Activated T-cell treated with anti-CD3 and anti-CD28 coated beads for 48 hours (primary cell): Measurements from ENCODE around the gene ZNF584.
A peak's percentile ranks its signal among the peaks of the same experiment; 100 is the strongest.
"Not testable (repeated sequence)": the region's sequence is repeated elsewhere in the genome, so short reads cannot be mapped to it uniquely, and the experiment has no call there.

Experiments
- DNase-seq: peaks from one replicate; pipeline ENCODE4 v3.0.0-alpha.2; 2020; ENCODE audit warnings: low read depth

ZNF584 gene

DNA sequence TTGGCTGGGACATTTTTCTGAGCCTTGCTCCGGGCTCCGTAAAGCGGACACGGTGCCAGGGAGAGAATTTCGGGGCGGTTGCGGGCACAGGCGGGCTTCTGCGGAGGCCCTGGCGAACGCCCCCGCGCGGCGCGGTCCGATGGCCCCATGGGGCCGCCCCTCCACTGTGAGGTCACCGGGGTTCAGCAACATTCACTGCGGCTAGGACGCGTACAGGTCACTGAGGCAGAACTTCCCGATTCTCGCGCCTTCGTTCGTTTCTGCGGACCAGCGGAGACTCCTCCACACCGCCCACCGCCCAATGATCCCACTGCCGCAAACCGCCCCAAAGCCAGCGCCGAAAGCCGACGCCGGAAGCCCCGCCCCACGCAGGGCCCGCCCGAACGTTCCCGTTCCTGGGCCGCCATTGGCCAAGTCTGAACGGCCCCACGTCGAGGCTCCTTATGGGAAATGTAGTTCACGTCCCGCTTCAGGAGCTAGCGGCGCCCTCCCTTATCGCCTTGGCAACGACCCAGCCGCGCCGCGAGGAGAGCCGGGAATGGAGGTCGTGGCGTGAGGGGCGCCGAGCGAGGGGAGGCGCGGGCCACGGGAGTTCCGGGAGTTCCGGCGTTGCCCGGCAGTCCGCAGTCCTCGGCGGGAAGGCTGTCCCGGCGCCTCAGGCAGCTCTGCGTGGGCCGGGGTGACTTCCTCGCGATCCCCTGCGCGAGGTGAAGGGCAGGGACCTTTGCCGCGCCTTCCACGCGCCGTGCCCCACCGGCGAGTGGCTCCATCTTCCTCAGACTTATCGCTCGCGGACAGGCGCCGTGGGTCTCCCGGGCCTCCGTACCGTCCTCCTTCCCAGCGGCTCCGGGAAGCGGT is at the start of gene ZNF584:
Gene ZNF584, plus strand, starts transcription at position 498 of the 858 bp plus-strand sequence. CDS start 499 bp downstream, outside the sequence.
- DNase-seq: peak; percentile 95

DNA sequence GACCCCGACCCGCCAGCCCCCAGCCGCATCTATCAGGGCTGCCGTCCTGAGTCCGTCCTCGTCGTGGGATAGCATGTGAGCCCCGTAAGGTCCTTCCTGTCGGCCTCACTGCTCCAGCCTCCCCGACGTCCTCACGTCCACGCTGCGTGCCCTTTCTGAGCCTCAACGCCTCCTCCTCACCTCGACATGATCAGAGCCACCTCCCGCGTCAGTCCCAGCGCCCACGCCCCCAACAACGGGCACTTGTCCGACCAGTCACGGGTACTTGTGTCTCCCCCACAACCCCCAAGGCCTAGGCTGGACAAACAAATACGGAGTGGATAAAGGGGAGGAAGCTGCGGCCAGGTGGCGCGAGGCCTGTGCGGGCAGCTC is 46.6 kb upstream of the ZNF584 start:
- DNase-seq: peak; percentile 55

DNA sequence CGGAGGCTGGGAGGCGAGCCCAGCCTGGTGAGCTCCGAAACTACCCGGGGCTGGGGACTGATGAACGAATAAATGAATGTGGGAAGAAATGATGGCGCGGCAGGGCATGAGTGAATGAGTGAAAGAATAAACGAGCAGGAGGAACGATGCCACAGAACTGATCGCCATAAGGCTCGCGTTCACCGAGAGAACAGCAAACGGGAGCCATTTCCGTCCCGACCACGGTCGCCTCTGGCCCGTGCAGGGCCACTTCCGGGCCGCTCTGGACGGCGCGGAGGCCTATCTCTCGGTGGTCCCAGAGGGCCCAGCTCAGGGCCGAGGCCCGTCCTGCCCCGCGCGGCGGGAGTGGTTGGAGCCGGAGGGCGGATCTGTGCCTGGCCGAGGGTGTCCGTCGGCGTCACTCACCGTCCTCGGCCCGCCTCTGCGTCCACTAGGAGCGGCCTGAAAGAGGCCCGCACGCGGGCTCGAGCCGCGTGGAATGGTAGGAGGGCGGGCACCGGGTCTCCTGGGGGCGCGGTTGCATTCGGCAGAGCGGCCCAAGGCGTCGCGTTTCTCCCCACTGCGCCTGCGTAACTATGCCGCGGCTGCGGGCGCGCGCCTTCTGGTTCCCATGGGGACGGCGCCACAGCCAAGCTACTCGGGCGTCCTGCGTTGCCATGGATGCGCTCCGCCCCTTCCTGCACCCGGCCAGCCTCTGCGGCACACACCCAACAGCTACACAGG is 46.0 kb upstream of the ZNF584 start, which contains the start of gene ZNF497:
Gene ZNF497, minus strand, starts transcription at position 480 of the 723 bp plus-strand sequence. CDS start 5,116 bp downstream, outside the sequence.
- peak; percentile 98 for DNase-seq

DNA sequence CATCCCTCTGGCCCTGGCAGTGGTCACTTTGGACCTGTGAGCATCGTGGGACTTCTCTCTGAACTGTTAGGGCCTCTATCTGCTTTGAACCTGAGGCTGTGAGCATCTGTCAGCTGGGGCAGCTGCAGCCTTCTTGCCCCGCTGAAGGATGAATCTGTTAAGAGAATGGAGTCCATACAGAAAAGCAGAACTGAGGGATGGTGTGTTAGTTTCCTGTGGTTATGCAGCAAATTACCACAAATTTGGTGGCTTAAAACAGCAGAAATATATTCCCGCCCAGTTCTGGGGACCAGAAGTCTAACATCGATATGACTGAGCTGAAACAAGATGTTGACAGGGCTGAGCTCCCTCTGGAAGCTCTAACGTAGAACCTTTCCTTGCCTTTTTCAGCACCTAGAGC is 44.3 kb upstream of the ZNF584 start:
- DNase-seq: no peak

DNA sequence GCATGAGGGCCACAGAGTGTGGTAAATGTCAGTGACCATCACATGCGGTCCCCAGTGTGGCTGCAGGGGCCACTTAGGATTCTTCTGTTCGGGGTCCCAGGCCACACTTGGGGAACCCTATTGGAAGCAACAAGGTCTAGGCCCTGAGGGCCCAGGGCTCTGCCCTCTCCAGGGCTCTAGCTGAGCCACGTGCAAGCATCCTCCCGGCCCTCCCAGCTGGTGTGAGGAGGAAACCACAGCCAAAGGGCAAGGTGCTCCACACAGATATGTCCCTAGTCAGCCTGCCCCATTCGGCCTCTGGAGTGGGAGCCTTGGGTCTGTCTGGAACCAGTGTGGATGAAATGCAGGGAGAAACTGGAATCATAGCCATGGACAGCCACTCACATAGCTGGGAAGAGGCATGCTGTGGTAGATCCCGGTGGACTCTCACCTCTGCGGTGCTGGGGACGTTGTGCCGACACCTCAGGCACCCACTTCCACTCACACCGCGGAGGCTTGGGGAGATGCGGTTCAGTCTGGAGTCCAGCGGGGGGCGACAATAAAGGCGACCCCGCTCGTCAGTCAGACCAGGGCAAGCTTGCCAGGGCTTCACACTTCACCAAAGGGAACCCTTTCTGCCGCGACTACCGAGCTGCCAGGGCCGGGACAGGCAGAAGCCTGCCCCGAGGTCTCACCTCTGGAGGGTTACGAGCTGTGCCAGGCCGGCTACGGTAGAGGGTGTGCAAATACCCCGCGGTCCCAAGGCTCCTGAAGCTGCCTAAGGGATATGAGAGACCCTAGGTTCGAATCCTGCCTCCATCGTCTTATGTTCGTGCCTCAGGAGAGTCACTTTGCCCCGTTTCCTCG is 41.6 kb upstream of the ZNF584 start:
- no peak for DNase-seq

DNA sequence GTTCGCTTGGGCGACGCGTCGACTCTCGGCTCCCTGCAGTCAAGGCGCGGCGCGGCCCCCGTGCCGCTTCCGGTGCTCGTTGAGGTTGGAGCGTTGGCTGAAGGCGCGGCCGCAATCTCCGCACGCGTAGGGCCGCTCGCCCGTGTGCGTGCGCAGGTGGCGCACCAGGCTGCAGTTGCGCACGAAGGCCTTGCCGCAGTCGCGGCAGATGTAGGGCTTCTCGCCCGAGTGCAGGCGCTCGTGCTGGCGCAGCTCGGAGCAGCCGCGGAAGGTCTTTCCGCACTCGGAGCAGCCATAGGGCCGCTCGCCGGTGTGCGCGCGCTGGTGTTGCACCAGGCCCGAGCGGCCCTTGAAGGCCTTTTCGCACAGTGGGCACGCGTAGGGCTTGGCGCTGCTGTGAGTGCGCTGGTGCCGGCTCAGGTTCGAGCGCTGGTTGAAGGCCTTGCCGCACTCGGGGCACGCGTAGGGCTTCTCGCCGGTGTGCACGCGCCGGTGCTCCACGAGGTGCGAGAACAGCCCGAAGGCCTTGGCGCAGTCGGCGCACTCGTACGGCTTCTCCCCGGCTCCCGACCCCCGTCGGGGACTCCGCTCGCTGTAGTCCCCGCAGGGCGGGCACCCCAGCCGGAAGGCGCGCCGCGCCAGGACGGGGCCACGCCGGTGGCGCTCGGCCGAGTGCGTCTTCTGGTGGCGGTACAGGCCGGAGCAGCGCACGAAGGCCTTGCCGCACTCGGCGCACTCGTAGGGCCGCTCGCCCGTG is 40.6 kb upstream of the ZNF584 start:
- no peak for DNase-seq

DNA sequence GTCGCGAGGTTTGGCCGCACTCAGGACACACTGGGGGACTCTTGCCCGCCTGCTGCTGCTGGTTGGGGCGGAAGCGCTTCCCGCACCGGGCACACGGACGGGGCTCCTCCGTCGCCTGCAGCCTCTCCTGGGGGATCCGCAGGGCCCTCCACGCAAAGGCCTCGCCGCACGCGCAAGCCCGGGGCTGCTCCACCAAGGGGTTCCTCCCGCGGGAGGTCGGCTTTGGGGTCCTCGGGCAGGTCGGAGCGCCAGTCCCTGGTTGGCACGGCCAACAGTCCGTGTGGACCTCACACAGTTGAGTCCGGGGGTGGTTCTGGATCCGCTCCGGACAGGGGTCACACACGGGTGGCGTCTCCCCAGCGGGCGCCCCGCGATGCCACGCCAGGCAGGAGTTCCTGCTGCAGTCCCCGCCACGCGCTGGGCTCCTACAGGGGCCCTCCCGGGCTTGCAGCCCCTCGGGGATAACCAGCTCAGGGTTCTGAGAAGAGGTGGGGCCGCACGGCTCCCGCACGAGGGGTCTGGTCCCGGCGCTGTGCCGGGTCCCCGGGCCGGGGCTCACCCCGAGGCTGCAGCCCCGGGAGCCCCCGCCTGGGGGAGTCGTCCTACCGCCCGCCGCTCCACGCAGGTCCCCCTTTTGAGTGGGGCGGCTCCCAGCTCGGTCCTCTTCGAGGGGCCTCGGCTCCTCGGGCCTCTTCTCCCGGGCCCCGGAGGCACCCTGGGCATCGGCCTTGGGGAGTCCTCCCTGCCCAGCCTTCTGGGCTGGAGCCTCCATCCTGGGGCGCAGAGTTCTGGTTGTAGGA is 39.7 kb upstream of the ZNF584 start:
- no peak for DNase-seq

DNA sequence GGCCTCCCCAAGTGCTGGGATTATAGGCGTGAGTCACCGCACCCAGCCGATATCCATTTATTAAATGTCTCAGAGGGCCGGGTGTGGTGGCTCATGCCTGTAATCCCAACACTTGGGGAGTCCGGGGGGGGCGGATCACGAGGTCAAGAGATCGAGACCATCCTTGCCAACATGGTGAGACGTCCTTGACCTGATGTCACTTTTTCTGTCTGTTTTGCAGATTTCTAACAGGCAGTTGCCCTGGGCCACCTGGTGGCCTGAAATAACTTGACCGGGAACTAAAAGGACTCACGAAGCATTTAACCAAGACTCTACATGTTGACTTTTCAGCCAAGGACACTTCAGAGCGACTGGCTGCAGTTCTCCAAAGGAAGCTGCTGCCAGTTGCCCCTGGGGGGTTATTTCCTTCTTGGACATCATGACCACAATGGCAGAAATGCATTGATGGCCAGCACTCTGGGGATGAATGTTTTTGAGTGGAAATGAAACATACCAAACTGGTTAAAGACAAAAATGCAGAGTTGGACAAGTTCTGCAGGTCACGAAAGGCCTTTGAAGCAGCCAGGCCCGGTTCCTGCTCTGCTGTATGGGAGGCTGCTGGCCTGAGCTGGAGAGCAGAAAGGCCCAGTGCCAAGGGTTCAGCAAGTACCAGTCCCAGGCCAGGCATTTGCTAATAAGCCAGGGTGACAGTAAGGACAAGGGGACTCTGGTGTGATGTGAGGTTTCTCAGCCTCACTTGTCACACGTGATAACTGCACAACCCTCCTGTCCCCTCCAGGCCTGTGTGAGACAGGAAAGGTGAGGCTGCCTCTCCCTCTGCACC is 35.9 kb upstream of the ZNF584 start:
- DNase-seq: no peak

DNA sequence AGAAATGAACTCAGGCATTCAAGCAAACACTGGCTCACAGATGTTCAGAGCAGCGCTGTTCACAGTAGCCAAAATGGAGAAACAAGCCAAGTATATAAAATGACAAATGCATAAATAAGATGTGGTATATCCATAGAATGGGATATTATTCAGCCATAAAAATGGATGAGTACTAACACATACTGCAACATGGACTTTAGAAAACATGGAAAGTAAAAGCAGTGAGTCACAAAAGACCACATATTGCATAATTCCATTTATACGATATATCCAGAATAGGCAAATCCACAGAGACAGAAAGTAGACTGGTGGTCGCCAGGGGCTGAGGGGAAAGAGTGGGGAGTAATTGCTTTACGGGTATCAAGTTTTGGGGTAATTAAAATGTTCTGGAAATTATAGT is 34.2 kb upstream of the ZNF584 start:
- no peak for DNase-seq

DNA sequence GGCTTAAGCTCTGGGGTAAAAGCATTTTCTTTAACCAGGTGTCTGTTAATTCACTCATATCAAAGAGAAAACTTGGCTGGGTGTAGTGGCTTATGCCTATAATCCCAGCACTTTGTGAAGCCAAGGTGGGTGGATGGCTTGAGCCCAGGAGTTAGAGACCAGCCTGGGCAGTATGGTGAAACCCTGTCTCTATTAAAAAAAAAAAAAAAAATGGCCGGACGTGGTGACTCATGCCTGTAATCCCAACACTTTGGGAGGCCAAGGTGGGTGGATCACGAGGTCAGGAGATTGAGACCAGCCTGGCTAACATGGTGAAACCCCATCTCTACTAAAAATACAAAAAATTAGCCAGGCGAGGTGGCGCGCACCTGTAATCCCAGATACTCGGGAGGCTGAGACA is 31.7 kb upstream of the ZNF584 start:
- not testable (repeated sequence) for DNase-seq

DNA sequence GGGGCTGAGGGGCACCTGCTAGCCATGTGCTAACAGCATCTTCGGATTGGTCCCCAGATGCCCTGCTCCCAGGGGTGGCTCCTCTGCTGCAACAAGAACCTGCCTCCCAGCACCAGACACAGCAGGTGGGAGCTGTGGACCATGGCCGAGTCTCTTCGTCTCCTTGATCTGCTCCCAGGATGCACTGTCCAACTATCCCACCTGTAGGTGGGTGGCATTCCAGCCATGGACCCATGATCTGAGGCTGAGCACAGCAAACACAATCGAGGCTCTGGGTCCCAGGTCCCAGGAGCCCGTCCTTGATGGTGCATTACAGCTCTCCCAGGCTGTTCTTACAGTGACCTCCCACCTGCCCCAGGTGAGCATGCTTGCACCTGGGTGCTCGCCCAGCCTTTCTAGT is 29.2 kb upstream of the ZNF584 start:
- DNase-seq: no peak

DNA sequence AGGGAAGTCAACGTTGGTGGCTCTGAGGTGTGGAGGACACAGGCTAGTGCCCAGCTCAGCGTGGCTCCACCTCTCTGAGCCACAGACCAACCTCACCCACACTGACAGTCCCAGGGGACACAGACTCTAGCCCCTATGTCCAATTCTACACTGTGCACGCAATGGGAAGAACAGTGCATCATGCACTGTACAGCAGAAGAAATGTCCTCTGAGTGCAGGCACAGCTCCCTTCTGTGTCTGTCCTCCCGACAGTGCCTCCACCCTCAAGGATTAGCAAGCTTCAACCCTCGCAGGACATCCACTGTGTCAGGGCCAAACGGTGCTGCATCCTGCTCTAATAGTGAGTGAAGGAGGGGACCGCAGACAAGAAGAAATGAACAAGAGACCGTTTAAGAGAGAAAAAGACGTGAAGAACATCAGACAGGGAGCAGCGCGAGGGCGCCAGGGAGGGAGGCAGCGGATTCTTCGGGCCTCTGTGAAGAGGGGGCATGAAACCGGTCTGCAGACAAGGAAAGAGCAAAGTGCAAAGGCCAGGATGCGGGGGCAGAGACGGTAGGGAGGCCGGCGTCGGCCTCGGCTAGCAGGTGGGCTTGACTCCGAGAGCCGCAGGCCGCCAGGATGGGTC is 28.3 kb upstream of the ZNF584 start:
- DNase-seq: no peak

DNA sequence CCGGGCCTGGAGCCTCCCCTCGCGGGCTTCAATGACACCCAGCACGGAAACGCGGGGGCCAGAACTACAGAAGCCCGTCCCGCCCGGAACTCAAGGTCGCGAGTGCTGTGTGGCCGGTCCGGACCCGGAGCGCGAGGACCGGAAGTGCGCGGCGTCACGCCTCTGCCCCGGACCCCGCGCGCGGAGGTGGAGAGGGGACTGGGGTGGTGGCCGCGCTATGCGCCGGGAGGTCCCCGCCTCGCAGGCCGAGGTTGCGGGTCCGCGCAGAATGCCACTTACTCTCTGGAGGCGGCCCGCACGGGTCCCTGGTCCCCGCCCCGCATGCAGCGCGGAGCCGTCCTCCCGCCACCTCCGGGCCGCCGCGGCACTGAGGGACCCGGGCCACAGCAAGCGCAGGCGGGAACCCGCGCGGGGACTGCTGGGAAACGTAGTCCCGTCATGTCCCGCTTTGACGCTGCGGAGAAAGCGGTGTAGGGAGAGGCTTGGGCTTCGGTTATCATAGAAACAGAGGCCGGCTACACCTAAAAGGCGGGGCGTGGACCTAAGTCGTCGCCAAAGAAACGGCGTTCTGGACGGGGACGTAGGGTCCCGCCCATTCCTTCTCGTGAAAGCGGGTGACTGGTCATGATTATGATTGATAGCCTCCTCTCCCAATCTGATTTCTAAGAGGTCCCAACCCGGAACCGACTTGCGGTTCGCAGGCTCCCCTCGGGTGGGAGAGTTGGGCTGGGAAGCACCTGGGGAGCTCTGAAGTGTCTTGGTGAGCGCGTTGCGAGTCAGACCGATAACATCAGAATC is 27.6 kb upstream of the ZNF584 start, which contains the start of gene ZNF837:
Gene ZNF837, minus strand, starts transcription at position 369 of the 798 bp plus-strand sequence. CDS start 11,698 bp downstream, outside the sequence.
- peak; percentile 94 for DNase-seq

DNA sequence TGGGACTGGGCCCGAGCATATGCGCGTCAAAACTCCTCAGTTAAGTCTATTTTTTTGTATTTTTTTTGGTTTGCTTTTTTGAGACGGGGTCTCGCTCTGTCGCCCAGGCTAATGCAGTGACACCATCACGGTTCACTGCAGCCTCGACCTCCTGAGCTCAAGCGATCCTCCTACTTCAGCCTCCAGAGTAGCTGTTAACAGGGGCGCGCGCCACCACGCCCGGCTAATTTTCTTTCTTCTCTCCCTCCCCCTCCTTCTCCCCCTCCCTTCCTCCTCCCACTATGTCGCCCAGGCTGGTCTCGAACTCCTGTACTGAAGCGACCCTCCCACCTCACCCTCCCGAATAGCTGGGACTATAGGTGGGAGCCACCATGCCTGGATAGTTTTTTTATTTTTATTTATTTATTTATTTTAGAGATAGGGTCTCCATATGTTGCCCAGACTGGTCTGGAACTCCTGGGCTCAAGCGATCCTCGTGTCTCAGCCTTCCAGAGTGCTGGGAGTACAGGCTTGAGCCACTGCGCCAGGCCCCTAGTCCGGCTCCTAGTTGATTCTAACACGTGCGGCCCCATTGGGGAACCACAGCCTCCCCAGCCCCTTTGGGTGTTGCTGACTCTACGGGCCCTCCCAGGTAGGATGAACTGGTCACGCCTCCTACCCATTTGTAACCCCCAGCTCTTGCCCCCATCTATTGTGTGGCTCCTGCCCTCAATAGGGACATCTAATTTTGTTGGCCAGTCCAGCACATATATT is 26.8 kb upstream of the ZNF584 start:
- no peak for DNase-seq

DNA sequence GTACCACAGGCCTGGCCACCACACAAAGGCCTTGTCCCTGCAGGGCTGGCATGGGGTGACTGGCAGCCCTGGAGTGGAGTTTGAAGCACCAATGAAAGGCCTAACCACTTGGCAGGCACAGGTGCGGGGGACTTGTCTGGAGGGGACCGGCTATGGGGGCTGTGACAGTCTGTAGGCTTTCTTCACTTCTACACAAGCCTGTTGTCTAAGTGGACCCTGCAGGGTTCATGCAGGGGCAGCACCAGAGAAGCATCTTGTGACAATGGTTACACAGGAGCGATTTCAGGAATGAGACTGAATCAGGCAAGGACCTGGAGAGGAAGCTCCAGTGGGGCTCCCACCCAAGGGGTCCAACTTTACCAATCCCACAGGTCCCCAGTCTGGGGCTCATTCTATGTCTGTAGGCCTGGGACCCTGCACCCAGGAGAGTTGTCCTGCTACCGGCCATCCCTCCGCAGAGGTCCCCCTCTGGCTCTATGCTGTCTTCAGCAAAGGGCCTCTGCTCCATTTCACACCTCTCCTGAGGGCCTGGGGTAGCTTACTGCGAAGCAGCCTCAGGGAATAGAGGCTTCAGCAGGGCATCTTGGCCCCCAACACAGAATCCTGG is 25.3 kb upstream of the ZNF584 start:
- DNase-seq: no peak

DNA sequence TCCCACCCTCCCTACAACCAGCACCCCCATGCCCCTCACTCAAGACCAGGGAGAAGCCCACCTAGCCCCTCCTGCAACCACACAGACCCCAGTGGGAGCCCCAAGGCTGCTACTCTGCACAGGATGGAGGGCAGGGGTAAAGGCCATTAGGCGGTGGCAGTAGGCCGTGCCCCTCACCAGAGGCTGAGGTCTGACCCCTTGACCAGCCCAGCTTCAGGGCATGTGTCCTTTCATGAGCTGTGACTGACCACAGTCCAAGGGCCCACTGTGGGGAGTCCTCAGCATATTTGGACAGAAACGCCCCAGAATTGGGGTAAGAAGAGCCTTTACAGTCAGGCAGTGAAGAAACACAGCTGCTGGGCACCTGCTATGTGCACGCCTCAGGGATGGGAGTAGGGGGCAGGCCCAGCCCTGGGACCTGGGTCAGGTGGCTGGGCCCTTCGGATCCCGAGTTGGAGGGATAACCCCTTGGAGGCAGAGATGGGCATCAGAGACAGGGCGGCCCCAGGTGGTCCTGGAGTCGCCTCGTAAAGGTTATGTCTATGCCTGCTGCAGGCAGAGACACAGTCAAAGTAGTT is 23.0 kb upstream of the ZNF584 start:
- DNase-seq: no peak
